H1 (cell line): Measurements from ENCODE around the gene MKRN2OS. TPM values are rescaled to one million over a fixed set of nuclear protein-coding genes. Genes with fewer than 3 reads are reported as not detected.

Source experiments
- CTCF ChIA-PET: fragments of 300-600 bp; sonication (Branson Sonifier 250); formaldehyde crosslinking; loops from one replicate; lab custom pipeline; 2021; ENCODE audit not compliant: partially characterized antibody; lab: Charles Lee
- POLR2A ChIA-PET: fragments of 300-600 bp; sonication (Branson Sonifier 250); formaldehyde crosslinking; loops from one replicate; lab custom pipeline; 2021; ENCODE audit warnings: inconsistent platforms; ENCODE audit not compliant: partially characterized antibody; lab: Charles Lee
- DNase-seq, 2 experiments: peaks; one replicate each; pipeline versions ENCODE4 v3.0.0 to v3.0.0-alpha.2; 2010 to 2022; ENCODE audit warnings: low spot score in 2 of 2, low read depth in 1 of 2, mixed read lengths in 1 of 2
- FAIRE-seq: peaks from 2 replicates; lab custom pipeline; 2011; peaks lifted over from hg19 to GRCh38; lab: Jason Lieb, UNC
- H2AFZ ChIP-seq: 2 replicates; pipeline ENCODE4 v1.8.1; 2012; ENCODE audit warnings: low read length, inconsistent platforms
- H2AK5ac ChIP-seq: 2 replicates; pipeline ENCODE4 v1.6.1; 2013; ENCODE audit warnings: low read depth, low read length
- H2BK120ac ChIP-seq: replicated peaks from 2 replicates; pipeline ENCODE3; 2013; ENCODE audit warnings: low read depth, low read length, inconsistent platforms
- H2BK12ac ChIP-seq: 2 replicates; pipeline ENCODE4 v1.6.1; 2013; ENCODE audit warnings: low read depth, low read length
- H2BK15ac ChIP-seq: 2 replicates; pipeline ENCODE4 v1.6.1; 2013; ENCODE audit warnings: low read length
- H2BK20ac ChIP-seq: 2 replicates; pipeline ENCODE4 v1.6.1; 2013; ENCODE audit warnings: low read length
- H2BK5ac ChIP-seq: 2 replicates; pipeline ENCODE4 v1.6.1; 2013; ENCODE audit warnings: low read depth, low read length
- H3K14ac ChIP-seq: 2 replicates; pipeline ENCODE4 v1.6.1; 2013; ENCODE audit warnings: inconsistent platforms; ENCODE audit not compliant: insufficient read length
- H3K18ac ChIP-seq: 2 replicates; pipeline ENCODE4 v1.6.1; 2013; ENCODE audit warnings: low read length; ENCODE audit errors: extremely low read depth
- H3K23ac ChIP-seq: 2 replicates; pipeline ENCODE4 v1.6.1; 2013; ENCODE audit warnings: inconsistent platforms; ENCODE audit not compliant: insufficient read length
- H3K23me2 ChIP-seq: 2 replicates; pipeline ENCODE4 v1.6.1; 2013; ENCODE audit warnings: low read depth, low read length
- H3K27ac ChIP-seq: 2 replicates; pipeline ENCODE4 v1.6.1; 2011; ENCODE audit warnings: low read depth, low read length, inconsistent platforms
- H3K27me3 ChIP-seq, 4 experiments: replicated peaks in 1 of 4; 1 replicate in 1 of 4; 2 replicates in 3 of 4; pipeline versions ENCODE4 v1.6.1 to v1.8.1; 2011 to 2013; ENCODE audit warnings: low read length in 3 of 4, mild to moderate bottlenecking in 3 of 4, inconsistent platforms in 2 of 4, mixed read lengths in 2 of 4, moderate library complexity in 1 of 4; ENCODE audit not compliant: control insufficient read depth in 3 of 4, insufficient read depth in 3 of 4; ENCODE audit errors: extremely low read depth in 1 of 4
- H3K36me3 ChIP-seq, 4 experiments: 2 replicates each; pipeline versions ENCODE4 v1.6.1 to v1.8.1; 2011 to 2013; ENCODE audit warnings: mild to moderate bottlenecking in 4 of 4, low read length in 3 of 4, moderate library complexity in 2 of 4, control low read depth in 1 of 4, inconsistent platforms in 1 of 4; ENCODE audit not compliant: insufficient read depth in 4 of 4, control insufficient read depth in 2 of 4
- H3K4ac ChIP-seq: replicated peaks from 2 replicates; pipeline ENCODE3; 2013; ENCODE audit warnings: low read length, low read depth, mixed read lengths, inconsistent platforms; ENCODE audit not compliant: insufficient read length
- H3K4me1 ChIP-seq, 4 experiments: replicated peaks in 1 of 4; 1 replicate in 1 of 4; 2 replicates in 3 of 4; pipeline versions ENCODE4 v1.6.1 to v1.8.1; 2011 to 2013; ENCODE audit warnings: low read length in 3 of 4, inconsistent platforms in 2 of 4, mixed read lengths in 1 of 4; ENCODE audit not compliant: insufficient read depth in 4 of 4, control insufficient read depth in 3 of 4
- H3K4me2 ChIP-seq, 2 experiments: 2 replicates each; pipeline versions ENCODE4 v1.6.1 to v1.8.1; 2011 to 2013; ENCODE audit warnings: low read depth in 2 of 2, low read length in 2 of 2, control low read depth in 1 of 2, inconsistent platforms in 1 of 2, mild to moderate bottlenecking in 1 of 2; ENCODE audit not compliant: insufficient read depth in 1 of 2
- H3K4me3 ChIP-seq, 4 experiments: fragments of 200-600, 300-600 bp in 1 of 4; sonication (generic), shearing (Covaris generic), sonication (Bioruptor Twin) in 1 of 4; 2 replicates each; pipeline versions ENCODE4 v1.5.1 to v1.8.1; 2011 to 2016; ENCODE audit warnings: low read length in 4 of 4, low read depth in 3 of 4, control low read depth in 2 of 4, inconsistent platforms in 2 of 4, mild to moderate bottlenecking in 2 of 4, mixed read lengths in 1 of 4, moderate library complexity in 1 of 4; ENCODE audit not compliant: insufficient read depth in 2 of 4; ENCODE audit errors: extremely low read depth in 1 of 4
- H3K56ac ChIP-seq: replicated peaks from 2 replicates; pipeline ENCODE3; 2013; ENCODE audit warnings: low read depth, mild to moderate bottlenecking, mixed read lengths, low read length, inconsistent platforms; ENCODE audit not compliant: insufficient read length
- H3K79me1 ChIP-seq: 2 replicates; pipeline ENCODE4 v1.6.1; 2013; ENCODE audit warnings: low read depth, low read length, control low read depth
- H3K79me2 ChIP-seq, 2 experiments: 2 replicates each; pipeline versions ENCODE4 v1.6.1 to v1.8.1; 2012 to 2013; ENCODE audit warnings: low read length in 2 of 2, mild to moderate bottlenecking in 2 of 2, inconsistent platforms in 1 of 2; ENCODE audit not compliant: insufficient read depth in 2 of 2, control insufficient read depth in 1 of 2
- H3K9ac ChIP-seq, 4 experiments: replicated peaks in 1 of 4; 1 replicate in 1 of 4; 2 replicates in 3 of 4; pipeline versions ENCODE4 v1.6.1 to v1.8.1; 2011 to 2013; ENCODE audit warnings: low read depth in 3 of 4, low read length in 3 of 4, control low read depth in 2 of 4, mild to moderate bottlenecking in 2 of 4, moderate library complexity in 2 of 4, inconsistent platforms in 1 of 4; ENCODE audit errors: extremely low read depth in 1 of 4
- H3K9me3 ChIP-seq, 2 experiments: 2 replicates each; pipeline versions ENCODE4 v1.6.1 to v1.8.1; 2012 to 2013; ENCODE audit warnings: mild to moderate bottlenecking in 2 of 2, moderate library complexity in 2 of 2, control low read depth in 1 of 2, inconsistent platforms in 1 of 2, low read depth in 1 of 2, low read length in 1 of 2, mixed read lengths in 1 of 2; ENCODE audit not compliant: insufficient read depth in 2 of 2
- H4K20me1 ChIP-seq, 2 experiments: replicated peaks in 1 of 2; 2 replicates each; pipeline versions ENCODE3 to v1.8.1; 2011 to 2013; ENCODE audit warnings: inconsistent platforms in 2 of 2, low read length in 2 of 2, mild to moderate bottlenecking in 1 of 2; ENCODE audit not compliant: insufficient read depth in 2 of 2, control insufficient read depth in 1 of 2
- H4K5ac ChIP-seq: 2 replicates; pipeline ENCODE4 v1.6.1; 2013; ENCODE audit warnings: low read length, low read depth, mixed read lengths, inconsistent platforms; ENCODE audit not compliant: insufficient read length
- H4K8ac ChIP-seq: 2 replicates; pipeline ENCODE4 v1.8.0; 2013; ENCODE audit warnings: mild to moderate bottlenecking, moderate library complexity, low read length, inconsistent platforms; ENCODE audit not compliant: insufficient read depth; ENCODE audit errors: extremely low read depth
- H4K91ac ChIP-seq: replicated peaks from 2 replicates; pipeline ENCODE3; 2013; ENCODE audit warnings: low read length, mixed read lengths, inconsistent platforms; ENCODE audit not compliant: insufficient read length
- ASH2L ChIP-seq: fragments of 200-600, 300-600 bp; sonication (generic); IDR thresholded peaks from one replicate; pipeline ENCODE4 v1.7.1; 2017; ENCODE audit warnings: low read length
- CBX5 ChIP-seq: fragments of 300-800, 300-1000 bp; sonication (generic); IDR thresholded peaks from 2 replicates; pipeline ENCODE4 v1.7.1; 2016; ENCODE audit warnings: antibody characterized with exemption, low read length, low read depth
- CHD2 ChIP-seq: IDR thresholded peaks from 2 replicates; pipeline ENCODE4 v1.6.1; 2012; ENCODE audit warnings: low read length, improper control_type of control experiment
- NANOG ChIP-seq: IDR thresholded peaks from 2 replicates; pipeline ENCODE4 v1.6.1; 2011; ENCODE audit warnings: low read length, low read depth, mild to moderate bottlenecking, inconsistent platforms; ENCODE audit not compliant: insufficient read depth, poor library complexity, severe bottlenecking
- RNF2 ChIP-seq: fragments of 200-900, 300-1000 bp; sonication (generic); IDR thresholded peaks from 2 replicates; pipeline ENCODE4 v1.7.1; 2016; ENCODE audit warnings: borderline replicate concordance, low read depth, mild to moderate bottlenecking, antibody characterized with exemption, low read length; ENCODE audit not compliant: poor library complexity, severe bottlenecking; ENCODE audit errors: missing control alignments
- SP1 ChIP-seq: IDR thresholded peaks from 2 replicates; pipeline ENCODE4 v1.6.1; 2011; ENCODE audit warnings: low read depth, low read length
- TEAD4 ChIP-seq: IDR thresholded peaks from 2 replicates; pipeline ENCODE4 v1.6.1; 2012; ENCODE audit warnings: low read depth, low read length, inconsistent platforms, mixed read lengths
- WGBS, 2 experiments: shearing (Covaris generic) in 1 of 2; methylation state at CpG; one replicate each; pipeline versions ENCODE4 v1.1.6 to v1.1.7; 2013 to 2015; ENCODE audit warnings: low lambda C conversion rate in 2 of 2, mixed read lengths in 2 of 2, inconsistent platforms in 1 of 2, low coverage in 1 of 2, missing lambda C conversion rate in 1 of 2; ENCODE audit not compliant: insufficient replicate concordance in 2 of 2, insufficient coverage in 1 of 2, insufficient read length in 1 of 2; ENCODE audit errors: extremely low coverage in 1 of 2, missing lambda C conversion rate in 1 of 2; 5-methylcytosine and 5-hydroxymethylcytosine counted together
- polyA plus RNA-seq, 7 experiments: library from polyadenylated mRNA; depleted of rRNA in 3 of 7; stranded (reverse) in 5 of 7; unstranded in 2 of 7; fragments of >200 nt in 5 of 7; fragments of 200-250 nt in 2 of 7; gene quantifications; 1 replicate in 5 of 7; 2 replicates in 1 of 7; 4 replicates in 1 of 7; pipeline versions ENCODE4 v1.2.1 to v1.2.3, GENCODE V29; 2011 to 2013; ENCODE audit warnings: missing spikeins in 2 of 7, mixed read lengths in 2 of 7
- total RNA-seq: library from RNA; stranded (reverse); fragmentation: NEBNext Ultra II Directional; extraction: Animal tissue kit (Norgen Biotek cat#: 25700); gene quantifications from 2 replicates; pipeline ENCODE4 v1.2.1, GENCODE V29; 2021

Gene MKRN2OS
- total and polyA plus RNA-seq, 2 of the 8 experiments (the other 6 are each of a cell fraction or from before 2014, with no cell fraction given), result 0.15 to 0.41 TPM

DNA sequence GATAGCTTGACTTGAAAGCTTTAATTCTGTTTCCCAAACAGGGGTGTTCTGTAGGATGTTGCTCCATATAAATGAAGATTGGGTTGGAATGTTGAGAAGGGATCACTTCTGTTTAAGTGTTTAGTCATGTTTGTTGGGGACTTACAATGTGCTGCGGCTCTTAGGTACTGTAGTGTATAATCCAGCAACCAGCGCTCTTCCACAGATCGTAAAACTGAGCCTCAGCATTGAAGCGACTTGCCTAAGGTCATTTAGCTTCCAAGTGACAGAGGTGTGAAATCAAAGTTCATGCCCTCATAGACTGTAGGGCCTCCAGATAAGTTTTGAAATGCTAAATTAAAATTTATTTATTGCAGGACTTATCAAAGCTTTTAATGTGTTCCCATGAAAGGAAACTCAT is 13.4 kb upstream of the MKRN2OS start:
- Histone ChIP-seq H3K23me2 (peaks cover 7% of the 10 kb centered on the region), H3K18ac (no peak overlapping the region), H2BK120ac (no peak overlapping the region), H3K23ac (no peak overlapping the region), H3K9me3 (no peaks in the 10 kb centered on the region), H2AK5ac (no peak overlapping the region), H4K20me1 (peaks cover 4 to 25% of the 10 kb centered on the region in 2 experiments), H3K14ac (no peak overlapping the region), H3K79me1 (peaks cover 6% of the 10 kb centered on the region; the same call in 1 of the 2 replicates), H3K4me2 (peak overlapping the region; percentile 75 to 84; a peak in 3 of 4 replicates), H2BK5ac (no peak overlapping the region), H2BK12ac (no peak overlapping the region), H2BK20ac (no peak overlapping the region), H3K27me3 (no peaks in the 10 kb centered on the region), H3K56ac (no peak overlapping the region), H3K9ac (peak overlapping the region in 1 of 4 experiments; percentile 57; a peak in 1 of 7 replicates), H4K5ac (no peak overlapping the region), H4K8ac (no peak overlapping the region), H3K79me2 (peaks cover 21 to 62% of the 10 kb centered on the region in 2 experiments), H4K91ac (no peak overlapping the region)
- no peak for DNase-seq
- POLR2A ChIA-PET, result interaction anchor here (0.6 to 3.5 kb wide), 4 partner anchors 14 to 1807 kb away, joined by 3 to 21 read pairs (median 5); partner anchors contain the start of genes MKRN2OS and TSEN2
- WGBS, 2 experiments, result 89% methylated on average over 4 of the region's 4 CpGs; no CpG with 5 or more reads in 1 of the 2 experiments
- no peak for FAIRE-seq
- CTCF ChIA-PET, result interaction anchor here (0.9 to 3.4 kb wide), 6 partner anchors 17 to 125 kb away, joined by 3 to 12 read pairs (median 3); partner anchors contain the start of gene RAF1
- TF ChIP-seq CHD2, result no peak
- no peak for TF ChIP-seq RNF2
- TF ChIP-seq TEAD4, result no peak
- no peak for TF ChIP-seq NANOG
- TF ChIP-seq ASH2L, result no peak
- TF ChIP-seq SP1, result no peak
- TF ChIP-seq CBX5, result no peak
- TF ChIP-seq, all 59 proteins: peak for 0
- Histone ChIP-seq H2BK15ac (no peak overlapping the region), H3K27ac (no peak overlapping the region), H3K4ac (no peak overlapping the region), H3K4me1 (peaks cover 0 to 9% (median 4%) of the 10 kb centered on the region in 4 experiments; a peak in 4 of 7 replicates), H3K4me3 (peak overlapping the region in 1 of 4 experiments; percentile 95; a peak in 2 of 8 replicates), H2AFZ (no peak overlapping the region), H3K36me3 (no peaks in the 10 kb centered on the region)
